Stomach (tissue), 9 donors: ENCODE data around the gene NEO1. TPM values are rescaled to one million over a fixed set of nuclear protein-coding genes. Genes with fewer than 3 reads are reported as not detected.

Experiments used
- DNase-seq, 2 donors: peaks; one replicate each; pipeline versions ENCODE4 v3.0.0 to v3.0.0-alpha.2; 2013 to 2019
- H3K27ac ChIP-seq, 5 donors: fragments of 200-600 bp in 4 of 5; sonication (generic) in 4 of 5; one replicate each; pipeline ENCODE4 v1.5.1; 2013 to 2019; ENCODE audit warnings: mild to moderate bottlenecking in 1 of 5, moderate library complexity in 1 of 5
- H3K27me3 ChIP-seq, 3 donors: fragments of 200-600 bp; sonication (generic); one replicate each; pipeline ENCODE4 v1.5.1; 2017 to 2019; ENCODE audit warnings: mixed run types in 1 of 3
- H3K36me3 ChIP-seq, 4 donors: fragments of 200-600 bp; sonication (generic); 1 replicate in 3 of 4; 2 replicates in 1 of 4; pipeline ENCODE4 v1.5.1; 2016 to 2019
- H3K4me1 ChIP-seq, 4 donors: fragments of 200-600 bp; sonication (generic); one replicate each; pipeline ENCODE4 v1.5.1; 2016 to 2019
- H3K4me3 ChIP-seq, 4 donors: fragments of 200-600 bp; sonication (generic) in 3 of 4; one replicate each; pipeline ENCODE4 v1.5.1; 2016 to 2019; ENCODE audit warnings: mild to moderate bottlenecking in 1 of 4
- H3K9me3 ChIP-seq, 4 donors: fragments of 200-600 bp; sonication (generic); one replicate each; pipeline ENCODE4 v1.5.1; 2016 to 2019
- CTCF ChIP-seq, 7 experiments: fragments of 450-650 bp in 4 of 7; fragments of 200-600 bp in 3 of 7; sonication (generic) in 3 of 7; IDR thresholded peaks; one replicate each; pipeline ENCODE4 v1.5.1; 2016 to 2019; ENCODE audit warnings: antibody characterized with exemption in 7 of 7, control low read depth in 2 of 7, mild to moderate bottlenecking in 1 of 7
- EP300 ChIP-seq: sonication (generic); formaldehyde crosslinking; IDR thresholded peaks from one replicate; pipeline ENCODE4 v1.6.1; 2017; ENCODE audit warnings: antibody characterized with exemption
- POLR2A ChIP-seq, 4 donors: fragments of 450-650 bp; IDR thresholded peaks; one replicate each; pipeline ENCODE4 v1.6.1; 2016; ENCODE audit warnings: antibody characterized with exemption in 4 of 4, control low read depth in 2 of 4, mild to moderate bottlenecking in 1 of 4, moderate library complexity in 1 of 4
- POLR2AphosphoS5 ChIP-seq, 3 donors: sonication (generic); formaldehyde crosslinking; IDR thresholded peaks; one replicate each; pipeline ENCODE4 v1.6.1; 2016; ENCODE audit warnings: antibody characterized with exemption in 3 of 3
- WGBS, 5 donors: extraction: QIAGEN DNeasy Blood & Tissue Kit in 3 of 5; methylation state at CpG; one replicate each; pipeline versions ENCODE4 v1.1.5 to v1.1.7; 2013 to 2018; 5-methylcytosine and 5-hydroxymethylcytosine counted together
- intact Hi-C: fragments of 100-400 bp; cut with DNase I; formaldehyde crosslinking; loops from one replicate; pipeline ENCODE4 v1.15.1; 2023; ENCODE audit warnings: low total_unique reads
- polyA plus RNA-seq, 3 donors: library from polyadenylated mRNA; stranded (reverse); fragments of 200-250 nt; gene quantifications; one replicate each; pipeline ENCODE4 v1.2.3, GENCODE V29; 2013
- total RNA-seq, 5 donors: library from RNA; depleted of rRNA; stranded (reverse); fragments of >200 nt; gene quantifications; one replicate each; pipeline versions ENCODE4 v1.1.0 to v1.2.3, GENCODE V29; 2014 to 2016
- donor health status: healthy with polysubstance abuse.
- donor health status: Bipolar disorder and iron deficiency.
- donor health status: healthy.

Gene NEO1
- total and polyA plus RNA-seq, 8 donors = 4.7 to 182 (median 17.3) TPM

- TF ChIP-seq EP300 (no peak), POLR2AphosphoS5 (IDR thresholded peaks at IDR 0.05) (no peak)
- peaks cover 19 to 99% (median 90%) of the 10 kb centered on the region in 4 donors for H3K36me3 ChIP-seq
- DNase-seq = no peak
- intact Hi-C loops = no loop called here
- H3K27me3 ChIP-seq = no peaks in the 10 kb centered on the region
- no peaks in the 10 kb centered on the region for H3K4me1 ChIP-seq
- H3K27ac ChIP-seq = no peak overlapping the region
- H3K9me3 ChIP-seq = no peaks in the 10 kb centered on the region
- 48 to 80% (median 63%) methylated on average over 1 of the region's 1 CpG for WGBS, 5 donors
- H3K4me3 ChIP-seq = no peak overlapping the region
Measured at GRCh38 chr15:73287019-73287418, 234.8 kb downstream of the NEO1 start.

- intact Hi-C loops = no loop called here
- H3K36me3 ChIP-seq = peaks cover 19 to 95% (median 90%) of the 10 kb centered on the region in 4 donors
Measured at GRCh38 chr15:73291441-73291840, 239.2 kb downstream of the NEO1 start.

GRCh38 chr15:73293773-73294172 lies 241.5 kb downstream of the NEO1 start:
- no peak for TF ChIP-seq CTCF (IDR thresholded peaks at IDR 0.05)
- TF ChIP-seq POLR2AphosphoS5 (IDR thresholded peaks at IDR 0.05) = no peak
- no peak for TF ChIP-seq POLR2A (IDR thresholded peaks at IDR 0.05)
- no peak for TF ChIP-seq EP300
- intact Hi-C loops = no loop called here
- WGBS, 5 donors = 49 to 56% (median 53%) methylated on average over 4 of the region's 4 CpGs
- Histone ChIP-seq H3K4me1 (no peaks in the 10 kb centered on the region), H3K27ac (no peak overlapping the region), H3K36me3 (peaks cover 19 to 95% (median 89%) of the 10 kb centered on the region in 4 donors), H3K4me3 (no peak overlapping the region), H3K27me3 (no peaks in the 10 kb centered on the region), H3K9me3 (no peaks in the 10 kb centered on the region)
- DNase-seq = peak in 1 of 2 donors; percentile 15

More at GRCh38 chr15:73291441-73291840, 239.2 kb downstream of the NEO1 start:
- H3K27ac ChIP-seq = no peak overlapping the region
- no peaks in the 10 kb centered on the region for H3K27me3 ChIP-seq
- no peak for DNase-seq
- no peak for TF ChIP-seq CTCF (IDR thresholded peaks at IDR 0.05)
- TF ChIP-seq POLR2AphosphoS5 (IDR thresholded peaks at IDR 0.05) = no peak
- no peak for TF ChIP-seq EP300
- TF ChIP-seq POLR2A (IDR thresholded peaks at IDR 0.05) = no peak
- no peak overlapping the region for H3K4me3 ChIP-seq
- H3K9me3 ChIP-seq = no peaks in the 10 kb centered on the region
- no peaks in the 10 kb centered on the region for H3K4me1 ChIP-seq
- 85 to 100% (median 100%) methylated on average over 1 of the region's 1 CpG for WGBS, 5 donors

GRCh38 chr15:73295630-73296286 lies 243.5 kb downstream of the NEO1 start:
- DNase-seq = no peak
- H3K27ac ChIP-seq = peak overlapping the region in 1 of 5 donors; percentile 38
- no peak for TF ChIP-seq EP300
- H3K4me3 ChIP-seq = no peak overlapping the region
- WGBS, 5 donors = 72 to 88% (median 78%) methylated on average over 6 of the region's 6 CpGs
- no peaks in the 10 kb centered on the region for H3K9me3 ChIP-seq
- H3K36me3 ChIP-seq = peaks cover 7 to 95% (median 89%) of the 10 kb centered on the region in 4 donors
- H3K27me3 ChIP-seq = no peaks in the 10 kb centered on the region
- intact Hi-C loops = no loop called here
- no peaks in the 10 kb centered on the region for H3K4me1 ChIP-seq

- no peaks in the 10 kb centered on the region for H3K9me3 ChIP-seq
- no peaks in the 10 kb centered on the region for H3K27me3 ChIP-seq
- H3K27ac ChIP-seq = no peak overlapping the region
- intact Hi-C loops = no loop called here
- TF ChIP-seq POLR2A (IDR thresholded peaks at IDR 0.05) (no peak), CTCF (IDR thresholded peaks at IDR 0.05) (no peak), EP300 (no peak)
- peaks cover 16 to 95% (median 90%) of the 10 kb centered on the region in 4 donors for H3K36me3 ChIP-seq
- no peak for DNase-seq
- 80 to 93% (median 84%) methylated on average over 9 of the region's 9 CpGs for WGBS, 5 donors
- H3K4me3 ChIP-seq = no peak overlapping the region
- H3K4me1 ChIP-seq = no peaks in the 10 kb centered on the region
Measured at GRCh38 chr15:73296609-73297353, 244.5 kb downstream of the NEO1 start.
